ENCODE results near the gene CCDC178.

CCDC178 gene

GRCh38 chr18:33115917-33116316 lies 324.6 kb downstream of the CCDC178 start:
- no peak for DNase-seq (ENCODE audit: low read depth)
- no peak overlapping the region for H3K4me3 ChIP-seq (ENCODE audit: low read depth, low read length)
- TF ChIP-seq CTCF (IDR thresholded peaks at IDR 0.05; ENCODE audit: low read depth, low read length, missing control alignments) = no peak

GRCh38 chr18:33115476-33115875 lies 325.0 kb downstream of the CCDC178 start:
- TF ChIP-seq CTCF (IDR thresholded peaks at IDR 0.05; ENCODE audit: low read depth, low read length, missing control alignments) = no peak
- DNase-seq (ENCODE audit: low read depth) = no peak
- H3K4me3 ChIP-seq (ENCODE audit: low read depth, low read length) = no peak overlapping the region

GRCh38 chr18:33114749-33115148 lies 325.8 kb downstream of the CCDC178 start:
- no peak for TF ChIP-seq CTCF (IDR thresholded peaks at IDR 0.05; ENCODE audit: low read depth, low read length, missing control alignments)
- H3K4me3 ChIP-seq (ENCODE audit: low read depth, low read length) = no peak overlapping the region
- DNase-seq (ENCODE audit: low read depth) = no peak

GRCh38 chr18:33113416-33113815 lies 327.1 kb downstream of the CCDC178 start:
- no peak overlapping the region for H3K4me3 ChIP-seq (ENCODE audit: low read depth, low read length)
- no peak for DNase-seq (ENCODE audit: low read depth)
- no peak for TF ChIP-seq CTCF (IDR thresholded peaks at IDR 0.05; ENCODE audit: low read depth, low read length, missing control alignments)

- no peak for DNase-seq (ENCODE audit: low read depth)
- no peak overlapping the region for H3K4me3 ChIP-seq (ENCODE audit: low read depth, low read length)
- TF ChIP-seq CTCF (IDR thresholded peaks at IDR 0.05; ENCODE audit: low read depth, low read length, missing control alignments) = no peak
These were observed 333.0 kb downstream of the CCDC178 start for GRCh38 chr18:33107511-33107910.

- no peak for TF ChIP-seq CTCF (IDR thresholded peaks at IDR 0.05; ENCODE audit: low read depth, low read length, missing control alignments)
- H3K4me3 ChIP-seq (ENCODE audit: low read depth, low read length) = no peak overlapping the region
- DNase-seq (ENCODE audit: low read depth) = no peak
These were observed 339.2 kb downstream of the CCDC178 start for GRCh38 chr18:33101316-33101715.

GRCh38 chr18:33099626-33100025 lies 340.9 kb downstream of the CCDC178 start:
- no peak for DNase-seq (ENCODE audit: low read depth)
- TF ChIP-seq CTCF (IDR thresholded peaks at IDR 0.05; ENCODE audit: low read depth, low read length, missing control alignments) = no peak
- no peak overlapping the region for H3K4me3 ChIP-seq (ENCODE audit: low read depth, low read length)
